Glomerular visceral epithelial cell (primary cell): ENCODE results near the gene ITGA1.
"Not testable (repeated sequence)": the region's sequence is repeated elsewhere in the genome, so short reads cannot be mapped to it uniquely, and the experiment has no call there.

Experiments used
- DNase-seq: peaks from one replicate; pipeline ENCODE4 v3.0.0-alpha.2; 2016; ENCODE audit errors: extremely low spot score

The ITGA1 gene

GRCh38 chr5:52948418-52949076 lies 160.8 kb downstream of the ITGA1 start:
- peak; percentile 79 for DNase-seq

- DNase-seq, result no peak
Measured at GRCh38 chr5:52950686-52951085, 163.0 kb downstream of the ITGA1 start.

GRCh38 chr5:52952483-52952882 lies 164.8 kb downstream of the ITGA1 start:
- DNase-seq, result no peak

GRCh38 chr5:52956014-52956413 lies 168.3 kb downstream of the ITGA1 start:
- DNase-seq, result no peak

- DNase-seq, result no peak
Measured at GRCh38 chr5:52956915-52957747, 169.4 kb downstream of the ITGA1 start.

- no peak for DNase-seq
Measured at GRCh38 chr5:52961274-52961681, 173.6 kb downstream of the ITGA1 start.

GRCh38 chr5:52963636-52964035 lies 175.9 kb downstream of the ITGA1 start:
- DNase-seq, result no peak

GRCh38 chr5:52964138-52964537 lies 176.4 kb downstream of the ITGA1 start:
- DNase-seq, result no peak

GRCh38 chr5:52976157-52976556 lies 188.4 kb downstream of the ITGA1 start:
- not testable (repeated sequence) for DNase-seq

- no peak for DNase-seq
Measured at GRCh38 chr5:52977264-52977897, 189.7 kb downstream of the ITGA1 start.

- DNase-seq, result no peak
Measured at GRCh38 chr5:52981507-52981906, 193.8 kb downstream of the ITGA1 start.

- no peak for DNase-seq
Measured at GRCh38 chr5:52983731-52984636, 196.3 kb downstream of the ITGA1 start.

GRCh38 chr5:52985306-52985705 lies 197.6 kb downstream of the ITGA1 start:
- no peak for DNase-seq

- peak; percentile 51 for DNase-seq
Measured at GRCh38 chr5:52987711-52988331, 200.1 kb downstream of the ITGA1 start.

GRCh38 chr5:52988335-52989024 lies 200.8 kb downstream of the ITGA1 start:
- DNase-seq, result peak; percentile 23

- peak; percentile 75 for DNase-seq
Measured at GRCh38 chr5:52989025-52989780, 201.5 kb downstream of the ITGA1 start, which contains the start of gene ITGA2. ITGA2 (plus strand) TSS chr5:52989352; CDS start chr5:52989469, 117 bp downstream.

- DNase-seq, result peak; percentile 58
Measured at GRCh38 chr5:52989781-52990527, 202.2 kb downstream of the ITGA1 start.

- DNase-seq, result no peak
Measured at GRCh38 chr5:52990528-52990925, 202.8 kb downstream of the ITGA1 start.

GRCh38 chr5:52993367-52993766 lies 205.7 kb downstream of the ITGA1 start:
- no peak for DNase-seq
